Measurements from ENCODE around the gene PDZD8. TPM values are rescaled to one million over a fixed set of nuclear protein-coding genes. Genes with fewer than 3 reads are reported as not detected.

The PDZD8 gene
- polyA plus RNA-seq, 3 donors = 39.7 to 46.1 (median 41.1) TPM

DNA sequence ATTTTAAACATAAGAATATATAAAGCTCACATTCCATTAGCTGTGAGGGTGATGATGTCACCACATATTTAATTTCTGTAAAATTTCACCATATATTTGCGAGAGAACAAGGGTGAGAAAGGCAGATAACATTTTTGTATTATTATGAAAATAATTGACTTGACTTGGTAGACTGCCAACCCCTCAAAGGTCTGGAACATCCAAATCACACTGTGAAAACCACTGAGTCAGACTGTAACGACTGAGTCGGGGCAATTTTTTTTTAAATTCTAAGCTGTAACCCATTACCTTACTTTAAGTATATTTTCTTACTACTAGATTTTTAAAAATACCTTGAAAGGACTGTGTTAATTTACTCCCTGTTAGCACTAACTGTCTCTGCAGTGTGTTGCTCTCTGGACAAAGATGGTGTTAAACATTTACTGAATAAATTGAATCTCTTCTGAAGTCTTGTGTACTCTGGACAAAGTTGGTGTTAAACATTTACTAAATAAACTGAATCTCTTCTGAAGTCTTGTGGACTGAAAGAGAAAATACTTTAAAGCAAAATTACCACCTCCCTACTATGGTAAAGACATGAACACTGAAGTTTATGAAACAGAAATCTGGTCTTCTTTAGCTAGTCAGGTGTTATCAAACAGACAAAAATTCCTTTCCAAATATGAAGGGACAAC is 14.1 kb downstream of the PDZD8 start:
- peak in 3 of 11 donors; percentile 10 to 40 (median 15) for DNase-seq (ENCODE audit: extremely low read depth in 1 of 11, low read depth in 9 of 11, low spot score in 4 of 11)

- no peak for DNase-seq (ENCODE audit: extremely low read depth in 1 of 11, low read depth in 9 of 11, low spot score in 4 of 11)
Measured at GRCh38 chr10:117360016-117360415, 15.2 kb downstream of the PDZD8 start.

DNA sequence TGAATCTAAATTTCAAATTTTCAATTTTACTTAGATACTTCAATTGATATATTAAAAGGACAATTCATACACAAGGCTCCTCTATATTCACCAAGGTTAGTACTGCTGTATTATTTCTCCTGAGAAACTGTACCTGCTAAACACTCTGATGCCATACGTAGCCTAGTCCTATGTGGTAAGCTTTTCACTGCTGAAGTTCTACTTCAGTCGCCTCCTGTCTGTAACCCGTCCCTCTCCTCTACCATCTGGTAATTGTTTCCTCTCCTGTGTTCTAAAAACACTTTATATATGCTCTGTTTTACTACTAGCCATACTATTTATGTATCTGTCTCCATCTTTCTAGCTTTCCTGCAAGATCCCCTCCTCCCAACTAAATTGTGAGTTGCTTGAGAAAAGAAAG is 20.2 kb downstream of the PDZD8 start:
- DNase-seq (ENCODE audit: extremely low read depth in 1 of 11, low read depth in 9 of 11, low spot score in 4 of 11) = no peak

DNA sequence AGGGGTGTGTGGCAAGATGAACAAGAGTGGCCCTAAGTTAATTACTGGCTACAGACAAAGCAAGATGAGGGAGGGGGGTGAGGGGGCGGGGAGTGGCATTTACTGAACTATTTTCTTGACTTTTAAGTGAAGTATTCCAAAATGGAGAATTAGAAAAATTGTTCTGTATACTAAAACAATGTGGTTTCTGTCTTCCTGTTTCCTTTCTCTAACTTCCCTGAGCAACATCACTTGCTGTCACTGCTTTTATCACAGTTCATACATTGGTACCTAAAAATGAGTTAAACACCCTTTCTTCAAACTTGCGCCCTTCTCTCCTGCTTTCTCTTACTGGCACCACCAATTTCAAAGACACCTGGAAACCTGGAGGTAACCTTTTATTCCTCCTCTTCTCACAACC is 21.6 kb downstream of the PDZD8 start:
- no peak for DNase-seq (ENCODE audit: extremely low read depth in 1 of 11, low read depth in 9 of 11, low spot score in 4 of 11)

GRCh38 chr10:117352724-117353123 is 22.5 kb downstream of the PDZD8 start:
- DNase-seq (ENCODE audit: extremely low read depth in 1 of 11, low read depth in 9 of 11, low spot score in 4 of 11) = no peak

GRCh38 chr10:117351996-117352395 is 23.2 kb downstream of the PDZD8 start:
- DNase-seq (ENCODE audit: extremely low read depth in 1 of 11, low read depth in 9 of 11, low spot score in 4 of 11) = no peak

- no peak for DNase-seq (ENCODE audit: extremely low read depth in 1 of 11, low read depth in 9 of 11, low spot score in 4 of 11)
Measured at GRCh38 chr10:117351558-117351957, 23.7 kb downstream of the PDZD8 start.

DNA sequence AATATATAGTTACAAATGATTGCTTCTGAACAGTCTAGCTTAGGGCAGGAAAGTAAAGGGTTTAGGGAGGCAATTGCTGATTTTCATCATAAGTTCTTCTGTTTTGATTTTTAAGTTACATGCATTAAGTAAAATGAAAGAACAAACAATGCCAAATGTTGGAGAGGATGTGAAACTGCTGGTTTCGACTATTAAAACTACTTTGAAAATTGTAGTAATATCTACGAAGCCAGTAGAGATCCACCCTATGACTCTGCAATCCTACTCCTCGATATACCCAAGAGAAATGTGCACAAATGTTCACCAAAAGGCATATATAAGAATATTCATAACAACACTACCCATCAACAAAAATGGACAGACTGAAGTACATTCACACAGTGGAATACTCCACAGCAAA is 24.3 kb downstream of the PDZD8 start:
- no peak for DNase-seq (ENCODE audit: extremely low read depth in 1 of 11, low read depth in 9 of 11, low spot score in 4 of 11)

GRCh38 chr10:117348236-117348635 is 27.0 kb downstream of the PDZD8 start:
- no peak for DNase-seq (ENCODE audit: extremely low read depth in 1 of 11, low read depth in 9 of 11, low spot score in 4 of 11)

GRCh38 chr10:117346574-117346973 is 28.7 kb downstream of the PDZD8 start:
- DNase-seq (ENCODE audit: extremely low read depth in 1 of 11, low read depth in 9 of 11, low spot score in 4 of 11) = no peak

DNA sequence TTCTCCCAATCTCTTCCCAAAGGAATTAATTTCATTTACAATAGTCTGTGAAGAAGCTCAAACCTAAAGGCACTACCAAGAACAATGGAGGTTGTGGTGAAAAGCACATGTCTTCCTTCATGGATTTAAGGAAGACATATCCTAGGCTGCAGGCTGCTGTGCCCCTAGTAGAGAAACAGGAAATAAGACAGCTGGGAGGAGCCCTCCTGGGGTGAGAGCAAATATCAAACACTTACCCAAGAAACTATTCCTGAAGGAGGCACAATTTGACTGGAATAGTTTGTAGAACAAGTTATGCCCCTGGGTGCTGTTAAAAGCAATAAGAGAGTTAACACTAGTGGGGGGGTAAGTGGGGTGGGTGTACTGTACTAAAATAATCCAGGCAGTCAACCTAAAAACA is 30.1 kb downstream of the PDZD8 start:
- DNase-seq (ENCODE audit: extremely low read depth in 1 of 11, low read depth in 9 of 11, low spot score in 4 of 11) = no peak

GRCh38 chr10:117342641-117343040 is 32.6 kb downstream of the PDZD8 start:
- DNase-seq (ENCODE audit: extremely low read depth in 1 of 11, low read depth in 9 of 11, low spot score in 4 of 11) = no peak

- DNase-seq (ENCODE audit: extremely low read depth in 1 of 11, low read depth in 9 of 11, low spot score in 4 of 11) = no peak
Measured at GRCh38 chr10:117341061-117341460, 34.2 kb downstream of the PDZD8 start.

- no peak for DNase-seq (ENCODE audit: extremely low read depth in 1 of 11, low read depth in 9 of 11, low spot score in 4 of 11)
Measured at GRCh38 chr10:117339979-117340378, 35.3 kb downstream of the PDZD8 start.

- DNase-seq (ENCODE audit: extremely low read depth in 1 of 11, low read depth in 9 of 11, low spot score in 4 of 11) = no peak
Measured at GRCh38 chr10:117339578-117339977, 35.7 kb downstream of the PDZD8 start.

GRCh38 chr10:117334926-117335325 is 40.3 kb downstream of the PDZD8 start:
- DNase-seq (ENCODE audit: extremely low read depth in 1 of 11, low read depth in 9 of 11, low spot score in 4 of 11) = no peak

GRCh38 chr10:117334066-117334465 is 41.2 kb downstream of the PDZD8 start:
- no peak for DNase-seq (ENCODE audit: extremely low read depth in 1 of 11, low read depth in 9 of 11, low spot score in 4 of 11)

- DNase-seq (ENCODE audit: extremely low read depth in 1 of 11, low read depth in 9 of 11, low spot score in 4 of 11) = no peak
Measured at GRCh38 chr10:117327262-117327661, 48.0 kb downstream of the PDZD8 start.

- no peak for DNase-seq (ENCODE audit: extremely low read depth in 1 of 11, low read depth in 9 of 11, low spot score in 4 of 11)
Measured at GRCh38 chr10:117324367-117324766, 50.9 kb downstream of the PDZD8 start.

DNA sequence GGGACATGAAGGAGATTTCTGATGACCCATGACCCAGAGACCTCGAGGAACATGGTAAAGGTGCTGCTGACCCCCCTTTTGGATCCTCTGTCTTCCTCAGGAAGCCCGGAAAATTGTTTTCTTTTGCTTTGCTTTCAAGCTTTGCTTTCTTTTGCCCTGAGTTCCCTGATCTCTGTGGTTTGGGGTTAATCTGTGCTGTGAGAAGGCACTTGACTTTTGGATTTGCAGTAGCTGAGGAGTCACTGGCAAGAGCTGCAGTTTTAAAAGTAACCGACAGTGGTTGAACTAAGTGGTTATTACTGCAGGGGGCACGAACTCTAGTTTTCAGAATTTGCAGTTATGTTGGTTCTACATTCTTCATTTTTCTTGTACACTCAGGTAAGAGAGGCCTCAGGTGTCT is 53.0 kb downstream of the PDZD8 start:
- DNase-seq (ENCODE audit: extremely low read depth in 1 of 11, low read depth in 9 of 11, low spot score in 4 of 11) = no peak

GRCh38 chr10:117320050-117320665 is 55.1 kb downstream of the PDZD8 start:
- DNase-seq (ENCODE audit: extremely low read depth in 1 of 11, low read depth in 9 of 11, low spot score in 4 of 11) = peak in 8 of 11 donors; percentile 4 to 33 (median 7)
